Gastroesophageal sphincter (tissue), 4 donors: ENCODE measurements around the gene ELP6. TPM values are rescaled to one million over a fixed set of nuclear protein-coding genes. Genes with fewer than 3 reads are reported as not detected.
A peak's percentile ranks its signal among the peaks of the same experiment; 100 is the strongest.

Experiments used
- ATAC-seq: fragments of 150-250 bp; one replicate; pipeline ENCODE4 v1.9.1; 2016; ENCODE audit warnings: mild to moderate bottlenecking, moderate library complexity
- H3K27ac ChIP-seq, 4 donors: fragments of 200-600 bp; sonication (generic) in 3 of 4; 1 replicate in 3 of 4; 2 replicates in 1 of 4; pipeline ENCODE4 v1.5.1; 2016 to 2019
- H3K27me3 ChIP-seq: fragments of 200-600 bp; sonication (generic); one replicate; pipeline ENCODE4 v1.5.1; 2019
- H3K36me3 ChIP-seq, 2 donors: fragments of 200-600 bp; sonication (generic); one replicate each; pipeline ENCODE4 v1.5.1; 2019; ENCODE audit warnings: control low read depth in 1 of 2
- H3K4me1 ChIP-seq, 3 donors: fragments of 200-600 bp; sonication (generic); 1 replicate in 2 of 3; 2 replicates in 1 of 3; pipeline ENCODE4 v1.5.1; 2016 to 2019; ENCODE audit warnings: control low read depth in 2 of 3
- H3K4me3 ChIP-seq, 2 donors: fragments of 200-600 bp; sonication (generic); one replicate each; pipeline ENCODE4 v1.5.1; 2019; ENCODE audit warnings: mild to moderate bottlenecking in 1 of 2, moderate library complexity in 1 of 2
- H3K9me3 ChIP-seq, 3 donors: fragments of 200-600 bp; sonication (generic); one replicate each; pipeline ENCODE4 v1.5.1; 2017 to 2019; ENCODE audit warnings: control low read depth in 2 of 3
- EP300 ChIP-seq: sonication (generic); formaldehyde crosslinking; IDR thresholded peaks from one replicate; pipeline ENCODE4 v1.6.1; 2017; ENCODE audit warnings: antibody characterized with exemption, mild to moderate bottlenecking
- POLR2A ChIP-seq, 2 donors: fragments of 450-650 bp; IDR thresholded peaks; one replicate each; pipeline ENCODE4 v1.6.1; 2017; ENCODE audit warnings: antibody characterized with exemption in 2 of 2, mild to moderate bottlenecking in 2 of 2, moderate library complexity in 1 of 2
- POLR2AphosphoS5 ChIP-seq: sonication (generic); formaldehyde crosslinking; IDR thresholded peaks from one replicate; pipeline ENCODE4 v1.6.1; 2017; ENCODE audit warnings: antibody characterized with exemption
- WGBS, 2 donors: methylation state at CpG; one replicate each; pipeline ENCODE4 v1.1.5; 2018; ENCODE audit warnings: low coverage in 1 of 2; 5-methylcytosine and 5-hydroxymethylcytosine counted together
- total RNA-seq, 4 donors: library from RNA; depleted of rRNA; stranded (reverse); fragments of >200 nt; gene quantifications; one replicate each; pipeline ENCODE4 v1.1.0, GENCODE V29; 2016
- TF ChIP-seq, protein P1 (sequence below), 4 experiments: fragments of 200-600 bp in 2 of 4; fragments of 450-650 bp in 2 of 4; sonication (generic) in 1 of 4; IDR thresholded peaks; one replicate each; pipeline ENCODE4 v1.5.1; 2017 to 2019; ENCODE audit warnings: antibody characterized with exemption in 4 of 4, mild to moderate bottlenecking in 2 of 4, moderate library complexity in 2 of 4

ELP6 gene
- total RNA-seq, 4 donors from 2014 or later = 14.3 to 28.0 (median 20.4) TPM

- ATAC-seq = peak; percentile 74
- 20% methylated on average over 2 of the region's 21 CpGs; no CpG with 5 or more reads in 1 of the 2 donors for WGBS, 2 donors
- Histone ChIP-seq H3K9me3 (no peaks in the 10 kb centered on the region), H3K27ac (peak overlapping the region in 2 of 4 donors; percentile 34 to 53), H3K36me3 (no peaks in the 10 kb centered on the region), H3K27me3 (no peaks in the 10 kb centered on the region), H3K4me1 (peaks cover 0 to 10% (median 0%) of the 10 kb centered on the region in 3 donors), H3K4me3 (no peak overlapping the region)
- no peak for TF ChIP-seq POLR2A (IDR thresholded peaks at IDR 0.05)
- no peak for TF ChIP-seq POLR2AphosphoS5
- TF ChIP-seq EP300 = no peak
- TF ChIP-seq, protein P1, sequence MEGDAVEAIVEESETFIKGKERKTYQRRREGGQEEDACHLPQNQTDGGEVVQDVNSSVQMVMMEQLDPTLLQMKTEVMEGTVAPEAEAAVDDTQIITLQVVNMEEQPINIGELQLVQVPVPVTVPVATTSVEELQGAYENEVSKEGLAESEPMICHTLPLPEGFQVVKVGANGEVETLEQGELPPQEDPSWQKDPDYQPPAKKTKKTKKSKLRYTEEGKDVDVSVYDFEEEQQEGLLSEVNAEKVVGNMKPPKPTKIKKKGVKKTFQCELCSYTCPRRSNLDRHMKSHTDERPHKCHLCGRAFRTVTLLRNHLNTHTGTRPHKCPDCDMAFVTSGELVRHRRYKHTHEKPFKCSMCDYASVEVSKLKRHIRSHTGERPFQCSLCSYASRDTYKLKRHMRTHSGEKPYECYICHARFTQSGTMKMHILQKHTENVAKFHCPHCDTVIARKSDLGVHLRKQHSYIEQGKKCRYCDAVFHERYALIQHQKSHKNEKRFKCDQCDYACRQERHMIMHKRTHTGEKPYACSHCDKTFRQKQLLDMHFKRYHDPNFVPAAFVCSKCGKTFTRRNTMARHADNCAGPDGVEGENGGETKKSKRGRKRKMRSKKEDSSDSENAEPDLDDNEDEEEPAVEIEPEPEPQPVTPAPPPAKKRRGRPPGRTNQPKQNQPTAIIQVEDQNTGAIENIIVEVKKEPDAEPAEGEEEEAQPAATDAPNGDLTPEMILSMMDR (IDR thresholded peaks at IDR 0.05) = no peak
These were observed 29.1 kb upstream of the ELP6 start for GRCh38 chr3:47542471-47543173.

GRCh38 chr3:47541583-47542108, 28.1 kb upstream of the ELP6 start:
- 75 to 83% methylated on average over 3 to 6 of the region's 6 CpGs for WGBS, 2 donors

GRCh38 chr3:47540281-47540680, 26.8 kb upstream of the ELP6 start:
- no peak overlapping the region for H3K4me3 ChIP-seq
- 100% methylated on average over 1 to 2 of the region's 4 CpGs for WGBS, 2 donors
- ATAC-seq = no peak
- no peaks in the 10 kb centered on the region for H3K27me3 ChIP-seq
- no peaks in the 10 kb centered on the region for H3K9me3 ChIP-seq
- no peak overlapping the region for H3K27ac ChIP-seq
- no peaks in the 10 kb centered on the region for H3K36me3 ChIP-seq
- H3K4me1 ChIP-seq = peaks cover 0 to 10% (median 0%) of the 10 kb centered on the region in 3 donors
- TF ChIP-seq POLR2A (IDR thresholded peaks at IDR 0.05) (no peak), EP300 (no peak), POLR2AphosphoS5 (no peak)
- TF ChIP-seq, protein P1 (IDR thresholded peaks at IDR 0.05) = no peak

More at GRCh38 chr3:47541583-47542108, 28.1 kb upstream of the ELP6 start:
- no peaks in the 10 kb centered on the region for H3K9me3 ChIP-seq
- no peak for ATAC-seq
- H3K27ac ChIP-seq = no peak overlapping the region
- no peaks in the 10 kb centered on the region for H3K27me3 ChIP-seq
- H3K4me1 ChIP-seq = peaks cover 0 to 10% (median 0%) of the 10 kb centered on the region in 3 donors
- TF ChIP-seq, protein P1 (IDR thresholded peaks at IDR 0.05) = no peak
- TF ChIP-seq EP300 = no peak
- no peak for TF ChIP-seq POLR2A (IDR thresholded peaks at IDR 0.05)
- no peak for TF ChIP-seq POLR2AphosphoS5
- H3K36me3 ChIP-seq = no peaks in the 10 kb centered on the region
- no peak overlapping the region for H3K4me3 ChIP-seq

GRCh38 chr3:47536967-47537366, 23.5 kb upstream of the ELP6 start:
- TF ChIP-seq POLR2AphosphoS5 = no peak
- no peak for TF ChIP-seq POLR2A (IDR thresholded peaks at IDR 0.05)
- TF ChIP-seq, protein P1 (IDR thresholded peaks at IDR 0.05) = no peak
- no peak for TF ChIP-seq EP300
- WGBS, 2 donors = 80 to 87% methylated on average over 3 to 4 of the region's 6 CpGs
- Histone ChIP-seq H3K27ac (no peak overlapping the region), H3K27me3 (no peaks in the 10 kb centered on the region), H3K4me1 (peaks cover 0 to under 1% (median 0%) of the 10 kb centered on the region in 3 donors), H3K4me3 (no peak overlapping the region), H3K36me3 (no peaks in the 10 kb centered on the region), H3K9me3 (no peaks in the 10 kb centered on the region)
- ATAC-seq = no peak
